Measurements from ENCODE around the gene RGMB.
A peak's percentile ranks its signal among the peaks of the same experiment; 100 is the strongest.
"Not testable (repeated sequence)": the region's sequence is repeated elsewhere in the genome, so short reads cannot be mapped to it uniquely, and the experiment has no call there.

Gene RGMB

GRCh38 chr5:98741926-98742325 lies 31.5 kb upstream of the RGMB start:
- DNase-seq (ENCODE audit: low read depth): no peak
- no peak overlapping the region for H3K4me3 ChIP-seq (ENCODE audit: low read depth, low read length)
- TF ChIP-seq CTCF (IDR thresholded peaks at IDR 0.05; ENCODE audit: control insufficient read depth, extremely low read depth, insufficient read depth): no peak

GRCh38 chr5:98742396-98743073 lies 30.9 kb upstream of the RGMB start:
- no peak for TF ChIP-seq CTCF (IDR thresholded peaks at IDR 0.05; ENCODE audit: control insufficient read depth, extremely low read depth, insufficient read depth)
- no peak for DNase-seq (ENCODE audit: low read depth)
- no peak overlapping the region for H3K4me3 ChIP-seq (ENCODE audit: low read depth, low read length)

GRCh38 chr5:98748259-98748658 lies 25.2 kb upstream of the RGMB start:
- DNase-seq (ENCODE audit: low read depth); H3K4me3 ChIP-seq (ENCODE audit: low read depth, low read length): not testable (repeated sequence)

GRCh38 chr5:98749046-98749445 lies 24.4 kb upstream of the RGMB start:
- no peak overlapping the region for H3K4me3 ChIP-seq (ENCODE audit: low read depth, low read length)
- DNase-seq (ENCODE audit: low read depth): no peak
- no peak for TF ChIP-seq CTCF (IDR thresholded peaks at IDR 0.05; ENCODE audit: control insufficient read depth, extremely low read depth, insufficient read depth)

GRCh38 chr5:98750693-98751092 lies 22.8 kb upstream of the RGMB start:
- peak; percentile 30 for TF ChIP-seq CTCF (IDR thresholded peaks at IDR 0.05; ENCODE audit: control insufficient read depth, extremely low read depth, insufficient read depth)
- DNase-seq (ENCODE audit: low read depth): no peak
- H3K4me3 ChIP-seq (ENCODE audit: low read depth, low read length): no peak overlapping the region

- not testable (repeated sequence) for DNase-seq (ENCODE audit: low read depth); H3K4me3 ChIP-seq (ENCODE audit: low read depth, low read length)
Observed at GRCh38 chr5:98752331-98752730, 21.1 kb upstream of the RGMB start.

- not testable (repeated sequence) for DNase-seq (ENCODE audit: low read depth); H3K4me3 ChIP-seq (ENCODE audit: low read depth, low read length)
Observed at GRCh38 chr5:98752801-98753200, 20.7 kb upstream of the RGMB start.

- TF ChIP-seq CTCF (IDR thresholded peaks at IDR 0.05; ENCODE audit: control insufficient read depth, extremely low read depth, insufficient read depth): no peak
- DNase-seq (ENCODE audit: low read depth): no peak
- no peak overlapping the region for H3K4me3 ChIP-seq (ENCODE audit: low read depth, low read length)
Observed at GRCh38 chr5:98753507-98753906, 20.0 kb upstream of the RGMB start.

GRCh38 chr5:98755406-98755805 lies 18.1 kb upstream of the RGMB start:
- no peak overlapping the region for H3K4me3 ChIP-seq (ENCODE audit: low read depth, low read length)
- no peak for DNase-seq (ENCODE audit: low read depth)
- TF ChIP-seq CTCF (IDR thresholded peaks at IDR 0.05; ENCODE audit: control insufficient read depth, extremely low read depth, insufficient read depth): no peak
